ENCODE results near the gene KRTAP2-2.
"Not testable (repeated sequence)": the region's sequence is repeated elsewhere in the genome, so short reads cannot be mapped to it uniquely, and the experiment has no call there.

Gene KRTAP2-2, protein sequence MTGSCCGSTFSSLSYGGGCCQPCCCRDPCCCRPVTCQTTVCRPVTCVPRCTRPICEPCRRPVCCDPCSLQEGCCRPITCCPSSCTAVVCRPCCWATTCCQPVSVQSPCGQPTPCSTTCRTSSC

DNA sequence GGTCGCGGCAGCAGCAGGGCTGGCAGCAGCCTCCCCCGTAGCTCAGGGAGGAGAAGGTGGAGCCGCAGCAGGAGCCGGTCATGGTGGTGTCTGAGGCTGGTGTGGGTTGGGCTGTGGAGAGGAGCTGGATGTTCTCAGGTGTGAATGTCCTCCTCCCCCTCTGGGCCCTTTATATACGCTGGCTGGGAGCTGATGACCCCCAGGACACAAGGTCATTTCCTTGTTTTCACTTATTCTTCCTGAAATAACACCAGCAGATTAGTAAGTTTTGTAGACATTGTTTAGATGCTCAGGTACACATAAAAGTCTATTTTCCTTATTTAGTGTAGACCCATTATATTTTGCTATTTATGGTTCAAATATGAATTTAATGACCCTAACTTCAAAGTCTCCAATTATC, at the start of gene KRTAP2-2:
Gene KRTAP2-2, minus strand, starts transcription at position 101 of the 400 bp plus-strand sequence. Its CDS starts 19 bp downstream, at position 82.
- H3K4me3 ChIP-seq (ENCODE audit: control insufficient read depth, low read depth, low read length); DNase-seq (ENCODE audit: low read depth): not testable (repeated sequence)

DNA sequence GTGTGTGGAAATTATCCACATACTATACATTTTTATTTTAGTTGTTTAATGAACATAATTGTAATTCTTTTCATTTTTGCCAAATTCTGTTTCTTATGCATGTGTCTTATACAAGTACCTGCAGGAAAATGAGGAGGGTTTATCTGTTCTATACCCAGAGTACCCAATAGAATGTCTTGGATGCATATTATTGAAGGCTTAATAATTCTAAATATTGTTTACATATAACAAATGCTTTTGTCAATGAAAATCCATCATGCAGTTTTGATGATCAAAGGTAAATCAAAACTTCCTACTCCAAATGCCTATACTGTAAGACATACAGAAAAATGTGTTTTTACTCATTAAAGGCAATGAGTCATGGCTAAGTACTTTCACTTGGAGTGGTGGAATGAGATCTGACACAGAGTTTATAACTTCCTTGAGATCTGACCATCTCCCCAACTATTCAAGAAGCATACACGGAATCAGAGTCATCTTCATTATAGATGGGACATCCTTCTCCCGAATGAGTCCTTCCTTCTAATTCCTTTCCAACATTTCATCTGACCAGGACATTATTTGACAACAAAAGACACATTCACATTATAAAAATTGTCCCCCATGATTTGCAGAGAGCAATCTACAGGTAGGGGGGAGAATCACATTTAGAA, 49.5 kb upstream of the KRTAP2-2 start:
- peak; percentile 47 for DNase-seq (ENCODE audit: low read depth)
- H3K4me3 ChIP-seq (ENCODE audit: control insufficient read depth, low read depth, low read length): not testable (repeated sequence)

DNA sequence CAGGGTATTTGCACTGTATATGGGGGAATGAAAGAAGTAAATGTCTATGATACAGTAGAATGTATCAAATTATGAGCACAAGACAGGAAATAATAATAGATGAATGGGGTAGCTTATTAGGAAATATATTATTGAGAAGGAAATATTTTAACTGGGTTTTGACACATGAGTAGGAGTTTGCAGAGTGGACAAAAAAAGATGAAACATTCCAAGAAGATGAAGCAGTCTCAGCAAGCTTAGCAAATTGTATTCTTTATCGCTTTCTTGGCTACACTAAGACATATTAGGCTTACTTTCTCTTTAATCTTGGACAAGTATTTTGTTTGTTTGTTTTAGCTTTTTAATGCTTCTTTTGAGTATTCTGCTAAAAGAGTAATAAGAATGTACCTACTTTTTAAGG, 48.9 kb upstream of the KRTAP2-2 start:
- no peak for DNase-seq (ENCODE audit: low read depth)
- no peak for TF ChIP-seq CTCF (conservative IDR thresholded peaks at IDR 0.05; ENCODE audit: control insufficient read depth, insufficient read depth, low read depth, low read length)
- no peak overlapping the region for H3K4me3 ChIP-seq (ENCODE audit: control insufficient read depth, low read depth, low read length)

GRCh38 chr17:41101586-41102259, 46.7 kb upstream of the KRTAP2-2 start, which contains the start of gene KRTAP4-16:
Gene KRTAP4-16, minus strand, starts transcription at chr17:41102209. Its CDS starts 0 bp downstream, at chr17:41102209.
- H3K4me3 ChIP-seq (ENCODE audit: control insufficient read depth, low read depth, low read length): no peak within 1 kb of the TSS
- no peak for TF ChIP-seq CTCF (conservative IDR thresholded peaks at IDR 0.05; ENCODE audit: control insufficient read depth, insufficient read depth, low read depth, low read length)
- no peak for DNase-seq (ENCODE audit: low read depth)

DNA sequence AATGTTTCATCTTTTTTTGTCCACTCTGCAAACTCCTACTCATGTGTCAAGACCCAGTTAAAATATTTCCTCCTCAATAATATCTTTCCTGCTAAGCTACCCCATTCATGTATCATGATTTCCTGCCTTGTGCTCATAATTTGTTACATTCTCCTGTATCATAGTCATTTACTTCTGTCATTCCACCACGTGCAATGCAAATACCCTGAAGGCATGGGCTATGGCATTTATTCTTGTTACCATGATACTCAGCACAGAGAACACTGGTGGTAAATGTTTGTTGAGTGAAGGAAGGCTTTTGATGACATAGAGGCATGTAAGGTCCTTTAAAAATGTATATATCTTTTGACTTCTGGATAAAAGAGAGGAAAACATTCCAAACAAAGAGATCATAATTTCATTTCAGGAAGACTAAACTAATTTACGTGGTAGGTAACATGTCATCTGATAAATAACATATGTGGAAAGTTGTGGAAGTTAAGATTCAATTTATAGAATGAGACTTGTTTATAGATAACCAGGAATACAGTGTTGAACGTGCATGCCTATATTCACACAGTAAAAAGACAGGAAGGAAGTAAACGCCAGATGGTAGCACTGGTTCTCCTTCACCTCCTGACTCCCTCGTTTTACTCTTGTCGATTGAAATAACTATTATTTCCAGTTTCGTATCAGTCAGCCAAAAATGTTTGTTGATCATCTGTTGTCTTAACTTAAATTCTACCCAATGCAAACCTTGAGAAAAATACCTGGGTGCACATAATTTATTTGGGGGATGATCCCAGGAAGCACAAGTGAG, 44.9 kb upstream of the KRTAP2-2 start:
- DNase-seq (ENCODE audit: low read depth): peak; percentile 55
- not testable (repeated sequence) for H3K4me3 ChIP-seq (ENCODE audit: control insufficient read depth, low read depth, low read length)

DNA sequence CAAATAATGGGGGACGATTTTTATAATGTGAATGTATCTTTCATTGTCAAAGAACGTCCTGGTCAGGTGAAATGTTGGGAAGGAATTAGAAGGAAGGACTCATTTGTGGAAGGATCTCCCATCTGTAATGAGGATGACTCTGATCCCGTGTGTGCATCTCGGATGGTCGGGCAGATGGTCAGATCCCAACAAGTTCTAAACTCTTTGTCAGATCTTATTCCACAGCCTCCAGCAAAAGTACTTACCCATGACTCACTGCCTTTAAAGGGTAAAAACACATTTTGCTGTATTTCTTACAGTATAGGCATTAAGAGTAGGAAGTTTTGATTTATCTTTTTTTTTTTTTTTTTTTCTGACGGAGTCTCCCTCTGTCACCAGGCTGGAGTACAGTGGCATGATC, 43.5 kb upstream of the KRTAP2-2 start:
- no peak overlapping the region for H3K4me3 ChIP-seq (ENCODE audit: control insufficient read depth, low read depth, low read length)
- peak; percentile 47 for DNase-seq (ENCODE audit: low read depth)
- TF ChIP-seq CTCF (conservative IDR thresholded peaks at IDR 0.05; ENCODE audit: control insufficient read depth, insufficient read depth, low read depth, low read length): no peak

DNA sequence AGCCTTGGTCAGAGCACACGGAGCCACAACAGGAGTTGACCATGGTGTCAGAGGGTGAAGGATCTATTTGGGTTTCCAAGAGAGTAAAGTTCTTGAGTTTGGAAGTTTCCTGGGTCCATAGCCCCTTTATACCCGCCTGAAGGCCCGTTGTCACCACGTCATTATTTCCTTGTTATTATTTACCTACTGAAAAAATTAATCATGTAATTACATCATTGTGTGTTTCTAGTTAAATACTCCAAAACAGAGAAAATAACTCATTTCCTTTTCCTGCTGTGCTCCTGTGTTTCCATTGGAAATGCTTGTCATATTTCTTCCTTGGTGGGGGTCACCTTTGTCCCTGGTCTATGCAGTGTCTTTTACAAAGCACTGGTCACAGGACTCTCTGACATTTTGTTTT, 43.0 kb upstream of the KRTAP2-2 start, which contains the start of gene KRTAP4-8:
Gene KRTAP4-8, minus strand, starts transcription at position 101 of the 400 bp plus-strand sequence. Its CDS starts 58 bp downstream, at position 43.
- no peak for TF ChIP-seq CTCF (conservative IDR thresholded peaks at IDR 0.05; ENCODE audit: control insufficient read depth, insufficient read depth, low read depth, low read length)
- H3K4me3 ChIP-seq (ENCODE audit: control insufficient read depth, low read depth, low read length): no peak within 1 kb of the TSS
- DNase-seq (ENCODE audit: low read depth): no peak

GRCh38 chr17:41096055-41096454, 41.0 kb upstream of the KRTAP2-2 start:
- DNase-seq (ENCODE audit: low read depth): no peak
- no peak for TF ChIP-seq CTCF (conservative IDR thresholded peaks at IDR 0.05; ENCODE audit: control insufficient read depth, insufficient read depth, low read depth, low read length)
- no peak overlapping the region for H3K4me3 ChIP-seq (ENCODE audit: control insufficient read depth, low read depth, low read length)

DNA sequence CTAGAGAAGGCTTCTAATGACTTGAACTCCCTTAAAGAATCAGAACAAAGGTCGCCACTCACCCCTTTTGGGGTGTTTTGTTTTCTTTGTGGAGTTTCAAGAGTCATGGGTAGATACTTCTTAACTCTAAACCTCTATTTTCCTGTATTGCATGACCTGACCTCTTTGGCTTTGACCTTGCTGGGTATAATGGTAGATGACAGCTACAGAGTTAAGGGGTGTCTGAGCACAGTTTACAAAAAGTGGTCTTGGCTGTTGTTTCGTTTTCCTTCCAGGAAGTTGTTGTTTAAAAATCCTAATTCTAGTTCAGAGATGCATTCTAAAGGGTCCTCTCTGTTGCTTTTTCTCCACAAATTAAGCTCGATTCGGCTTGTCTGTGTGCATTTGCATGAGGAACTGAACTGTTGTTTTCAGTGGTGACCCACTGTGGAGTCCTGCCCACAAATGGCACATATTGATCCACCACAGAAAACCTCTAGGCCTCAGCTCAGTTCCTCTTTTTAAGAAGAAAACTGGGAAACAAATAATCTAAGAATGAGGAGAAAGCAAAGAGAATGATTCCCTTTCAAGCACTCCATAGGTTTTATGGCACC, 33.8 kb upstream of the KRTAP2-2 start:
- not testable (repeated sequence) for H3K4me3 ChIP-seq (ENCODE audit: control insufficient read depth, low read depth, low read length)

DNA sequence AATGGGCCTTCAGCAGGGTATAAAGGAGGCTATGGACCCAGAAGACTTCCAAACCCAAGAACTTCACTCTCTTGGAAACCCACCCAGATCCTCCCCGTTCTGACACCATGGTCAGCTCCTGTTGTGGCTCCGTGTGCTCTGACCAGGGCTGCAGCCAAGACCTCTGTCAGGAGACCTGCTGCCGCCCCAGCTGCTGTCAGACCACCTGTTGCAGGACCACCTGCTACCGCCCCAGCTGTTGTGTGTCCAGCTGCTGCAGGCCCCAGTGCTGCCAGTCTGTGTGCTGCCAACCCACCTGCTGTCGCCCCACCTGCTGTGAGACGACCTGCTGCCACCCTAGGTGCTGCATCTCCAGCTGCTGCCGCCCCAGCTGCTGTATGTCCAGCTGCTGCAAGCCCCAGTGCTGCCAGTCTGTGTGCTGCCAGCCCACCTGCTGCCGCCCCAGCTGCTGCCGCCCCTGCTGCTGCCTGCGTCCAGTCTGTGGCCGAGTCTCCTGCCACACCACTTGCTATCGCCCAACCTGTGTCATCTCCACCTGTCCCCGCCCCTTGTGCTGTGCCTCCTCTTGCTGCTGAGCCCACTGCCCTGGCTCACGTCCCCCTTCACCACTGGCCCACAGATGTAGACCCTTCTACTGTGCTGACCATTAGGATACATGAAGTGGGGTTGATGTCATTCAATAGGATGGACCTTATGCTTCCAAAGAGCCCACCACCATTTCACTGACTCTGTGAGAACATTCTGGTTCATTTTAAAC, 29.2 kb upstream of the KRTAP2-2 start, which contains the start of gene KRTAP4-7:
Gene KRTAP4-7, plus strand, starts transcription at position 51 of the 757 bp plus-strand sequence. Its CDS starts 57 bp downstream, at position 108.
- DNase-seq (ENCODE audit: low read depth); H3K4me3 ChIP-seq (ENCODE audit: control insufficient read depth, low read depth, low read length): not testable (repeated sequence)

More for the DNA sequence above, 33.8 kb upstream of the KRTAP2-2 start:
- DNase-seq (ENCODE audit: low read depth): not testable (repeated sequence)
